NCI-H226 (cell line): Measurements from ENCODE around the gene GOLIM4.
"Not testable (repeated sequence)": the region's sequence is repeated elsewhere in the genome, so short reads cannot be mapped to it uniquely, and the experiment has no call there.

Source experiments
- DNase-seq: peaks from one replicate; pipeline ENCODE4 v3.0.0-alpha.2; 2015

GOLIM4 gene

DNA sequence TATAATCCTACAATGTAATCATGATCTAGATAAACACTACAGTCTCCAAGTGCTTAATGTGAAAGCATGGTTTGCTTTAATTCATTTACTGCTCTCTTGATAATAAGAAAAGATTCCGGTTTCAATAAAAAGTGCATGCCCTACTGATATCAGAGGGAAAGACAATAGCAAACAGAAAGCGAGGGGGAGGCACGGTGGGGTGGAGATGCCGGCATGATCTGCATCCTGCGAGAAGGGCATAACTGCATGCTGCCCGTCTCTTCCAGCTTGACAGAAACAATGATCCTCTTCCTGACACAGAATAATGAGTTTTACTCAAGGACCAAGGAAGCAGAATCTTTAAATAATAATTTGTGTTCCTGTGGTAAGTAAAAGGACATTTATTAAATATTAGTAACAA lies 51.7 kb downstream of the GOLIM4 start:
- no peak for DNase-seq

DNA sequence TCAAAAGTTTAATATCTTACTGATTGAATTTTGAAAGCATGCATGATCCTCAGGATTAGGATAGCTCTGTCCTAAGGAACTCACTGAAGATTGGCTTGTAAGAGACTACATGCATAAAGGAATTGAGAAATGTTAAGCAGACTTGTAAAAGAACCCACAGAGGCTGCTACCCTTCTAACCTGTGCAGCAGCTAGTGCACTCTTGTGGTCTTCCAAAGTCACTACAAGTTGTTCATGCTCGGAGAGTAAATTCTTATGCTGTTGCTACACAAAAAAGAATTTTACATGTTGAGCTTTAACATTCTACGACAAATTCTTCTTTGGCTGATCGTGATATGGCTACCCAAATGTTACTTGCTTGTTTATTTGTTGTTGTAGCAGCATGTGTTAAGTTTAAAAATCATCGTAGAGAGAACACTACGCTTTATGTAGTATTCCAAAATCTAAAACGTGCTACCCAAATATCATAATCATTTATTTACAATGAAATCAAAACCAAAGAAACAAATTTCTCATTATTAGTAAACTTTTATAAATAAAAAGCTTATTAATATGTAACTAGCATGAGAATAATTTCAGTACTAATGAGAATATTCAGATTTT lies 55.0 kb downstream of the GOLIM4 start:
- DNase-seq: peak; percentile 6

DNA sequence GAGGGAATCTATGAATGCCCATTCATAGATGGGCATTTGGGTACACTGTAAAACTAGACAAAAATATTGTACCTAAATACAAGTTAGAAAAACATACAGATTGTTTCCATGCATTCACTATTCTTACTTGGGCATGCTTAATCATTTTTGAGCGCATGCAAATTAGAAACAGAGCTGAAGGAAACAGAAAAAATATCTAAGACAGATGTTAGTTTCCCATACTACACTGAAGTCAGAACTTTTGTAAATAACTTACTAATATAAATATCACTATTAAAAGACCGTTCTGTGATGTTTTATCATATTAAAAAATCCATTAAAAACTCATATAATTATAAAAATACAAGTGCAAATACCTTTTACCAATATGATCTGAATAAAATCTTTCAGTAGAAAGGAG lies 58.7 kb downstream of the GOLIM4 start:
- DNase-seq: no peak

DNA sequence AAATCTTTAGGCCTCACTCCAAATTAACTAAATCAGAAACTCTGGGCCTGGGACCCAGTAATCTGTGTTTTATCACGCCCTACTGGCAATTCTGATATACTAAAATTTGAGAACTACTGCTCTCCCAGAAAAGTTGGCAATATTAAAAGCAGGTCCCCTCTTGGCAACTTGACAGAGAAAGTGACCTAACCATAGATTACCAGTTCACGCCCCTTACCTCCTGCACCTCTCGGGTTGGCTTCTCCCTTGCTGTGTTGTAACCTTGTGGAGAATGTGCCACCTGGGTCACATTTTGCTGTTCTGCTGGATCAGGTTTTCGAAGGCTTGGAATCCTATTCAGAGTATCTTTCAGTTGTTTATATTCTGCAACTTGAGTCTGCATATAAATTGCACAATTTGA lies 59.1 kb downstream of the GOLIM4 start:
- no peak for DNase-seq

DNA sequence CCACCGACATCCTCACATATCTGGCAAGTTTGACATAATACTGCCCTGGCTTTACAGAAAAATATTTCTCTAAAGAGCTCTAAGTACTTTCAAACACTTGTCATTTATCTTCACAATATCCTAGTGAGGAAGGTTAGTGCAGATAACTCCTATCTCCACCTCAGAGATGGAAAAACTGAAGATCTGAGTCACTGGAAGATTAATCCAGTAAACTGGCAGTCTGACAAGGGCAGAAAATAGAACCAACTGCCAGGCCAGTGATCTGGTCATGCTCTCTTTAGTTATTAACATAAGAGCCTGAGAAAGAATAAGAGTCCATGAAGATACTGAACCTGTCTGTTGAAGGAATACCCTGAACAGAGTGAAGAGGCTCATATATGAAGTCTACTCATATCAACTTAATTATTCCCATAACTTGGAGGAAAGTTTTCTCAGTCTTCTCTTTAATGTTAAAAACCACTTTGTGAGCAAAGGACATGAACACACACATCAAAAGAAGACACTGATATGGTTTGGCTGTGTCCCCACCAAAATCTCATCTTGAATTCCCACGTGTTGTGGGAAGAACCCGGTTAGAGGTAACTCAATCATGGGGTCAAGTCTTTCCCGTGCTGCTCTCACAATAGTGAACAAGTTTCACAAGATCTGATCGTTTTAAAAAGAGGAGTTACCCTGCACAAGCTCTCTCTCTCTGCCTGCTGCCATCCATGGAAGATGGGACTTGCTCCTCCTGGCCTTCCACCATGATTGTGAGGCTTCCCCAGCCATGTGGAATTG lies 61.4 kb downstream of the GOLIM4 start:
- DNase-seq: peak; percentile 70

DNA sequence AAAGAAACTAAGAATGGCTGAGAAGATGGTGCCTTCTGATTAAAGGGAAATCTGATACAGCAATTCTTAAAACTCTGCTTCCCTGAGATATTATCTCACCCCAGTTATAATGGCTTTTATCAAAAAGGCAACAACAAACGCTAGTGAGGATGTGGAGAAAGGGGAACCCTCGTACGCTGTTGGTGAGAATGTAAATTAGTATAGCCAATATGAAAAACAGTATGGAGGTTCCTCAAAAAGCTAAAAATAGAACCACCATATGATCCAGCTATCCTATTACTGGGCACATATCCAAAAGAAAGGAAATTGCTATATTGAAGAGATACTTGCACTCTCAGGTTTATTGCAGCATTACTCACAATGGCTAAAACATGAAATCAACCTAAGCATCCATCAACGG lies 65.1 kb downstream of the GOLIM4 start:
- no peak for DNase-seq

DNA sequence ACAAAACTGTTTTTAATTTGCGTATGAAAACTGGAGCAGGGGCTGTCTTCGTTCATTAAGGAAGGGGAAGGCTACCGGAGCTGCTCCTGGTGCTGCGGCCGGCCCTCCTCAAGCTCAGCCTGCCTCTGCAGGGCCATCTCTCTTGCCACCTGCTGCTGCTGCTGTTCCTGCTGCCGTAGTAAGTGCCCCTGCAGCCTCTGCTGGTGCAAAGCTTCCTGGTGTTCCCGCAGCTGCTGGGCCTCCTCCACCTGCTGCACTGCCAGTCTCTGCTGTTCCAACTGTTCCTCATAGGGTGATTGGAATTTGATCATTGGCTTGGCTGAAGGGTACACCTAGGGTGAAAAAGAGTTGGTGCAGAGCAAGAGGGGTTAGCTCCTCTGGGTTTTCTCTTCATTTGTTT lies 66.0 kb downstream of the GOLIM4 start:
- no peak for DNase-seq

DNA sequence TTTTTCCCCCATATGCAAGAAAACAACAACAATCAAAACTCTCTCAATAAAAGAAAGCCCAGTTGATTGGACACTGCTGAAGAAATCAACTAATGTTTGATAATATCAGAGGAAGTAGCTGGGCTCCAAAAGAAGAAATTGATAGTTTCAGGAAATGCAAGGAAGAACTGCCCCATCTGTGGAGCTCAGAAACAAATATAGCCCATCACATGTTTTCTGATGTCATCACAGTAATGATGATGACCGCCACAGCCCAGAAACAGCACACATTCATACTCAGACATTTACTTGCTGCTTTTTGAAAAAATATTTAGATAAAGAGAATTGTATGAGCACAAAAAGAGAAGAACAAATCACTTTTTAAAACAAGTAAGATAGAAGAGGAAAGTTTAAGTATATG lies 67.6 kb downstream of the GOLIM4 start:
- no peak for DNase-seq

DNA sequence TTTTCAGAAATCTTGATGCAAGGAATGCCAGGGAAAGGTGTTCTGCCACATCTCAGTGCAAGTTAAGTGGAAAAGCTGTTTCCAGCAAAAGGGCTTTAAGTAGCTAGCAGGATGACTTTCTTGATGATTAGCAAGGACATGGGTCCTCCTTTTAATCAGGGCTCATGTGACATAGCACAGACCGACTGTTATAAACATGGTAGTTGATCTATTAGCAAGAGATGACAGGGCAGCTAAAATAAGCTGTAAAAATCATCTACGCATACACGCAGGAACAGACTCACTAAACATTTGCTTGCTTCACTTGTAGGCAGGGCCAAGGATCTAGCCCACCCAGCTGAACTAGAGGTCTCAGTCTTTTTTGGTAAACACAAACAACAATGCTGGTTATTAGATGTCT lies 69.0 kb downstream of the GOLIM4 start:
- DNase-seq: no peak

DNA sequence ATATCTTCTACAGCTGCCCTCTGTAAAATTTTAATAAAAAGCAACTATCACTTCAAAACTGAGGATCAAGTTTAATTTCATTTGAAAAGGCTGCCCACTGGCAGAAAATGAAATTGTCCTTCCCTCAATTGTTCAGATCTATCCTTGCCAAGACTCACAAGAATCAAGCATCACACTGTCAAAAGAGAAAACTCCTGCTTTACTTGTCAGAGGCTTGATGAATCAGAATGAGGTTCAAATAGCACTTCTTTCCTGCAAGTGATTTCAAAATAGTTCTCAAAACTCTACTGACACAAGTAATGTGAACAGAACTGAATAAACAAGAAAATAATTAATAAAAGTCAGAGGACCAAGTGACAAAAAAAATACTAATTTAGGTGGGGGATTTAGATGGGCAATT lies 70.6 kb downstream of the GOLIM4 start:
- no peak for DNase-seq

DNA sequence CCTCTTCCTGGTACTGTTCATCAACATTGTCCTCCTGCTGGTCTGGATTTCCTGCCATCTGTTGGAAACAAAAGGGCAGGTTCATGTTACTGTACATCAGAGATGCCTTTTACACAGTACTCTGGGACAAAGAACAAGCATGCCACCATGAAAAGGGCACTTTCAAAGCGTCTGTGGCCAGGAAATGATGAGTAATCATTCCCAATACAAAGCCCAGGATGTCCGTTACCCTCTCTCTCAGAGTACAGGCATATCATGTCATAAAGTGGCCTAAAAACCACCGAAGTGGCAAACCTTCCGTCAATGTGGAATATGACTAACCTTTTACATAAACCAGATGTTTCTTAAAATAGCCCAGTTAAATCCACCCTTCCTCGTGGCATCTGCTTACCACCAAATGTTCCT lies 71.2 kb downstream of the GOLIM4 start:
- DNase-seq: no peak

DNA sequence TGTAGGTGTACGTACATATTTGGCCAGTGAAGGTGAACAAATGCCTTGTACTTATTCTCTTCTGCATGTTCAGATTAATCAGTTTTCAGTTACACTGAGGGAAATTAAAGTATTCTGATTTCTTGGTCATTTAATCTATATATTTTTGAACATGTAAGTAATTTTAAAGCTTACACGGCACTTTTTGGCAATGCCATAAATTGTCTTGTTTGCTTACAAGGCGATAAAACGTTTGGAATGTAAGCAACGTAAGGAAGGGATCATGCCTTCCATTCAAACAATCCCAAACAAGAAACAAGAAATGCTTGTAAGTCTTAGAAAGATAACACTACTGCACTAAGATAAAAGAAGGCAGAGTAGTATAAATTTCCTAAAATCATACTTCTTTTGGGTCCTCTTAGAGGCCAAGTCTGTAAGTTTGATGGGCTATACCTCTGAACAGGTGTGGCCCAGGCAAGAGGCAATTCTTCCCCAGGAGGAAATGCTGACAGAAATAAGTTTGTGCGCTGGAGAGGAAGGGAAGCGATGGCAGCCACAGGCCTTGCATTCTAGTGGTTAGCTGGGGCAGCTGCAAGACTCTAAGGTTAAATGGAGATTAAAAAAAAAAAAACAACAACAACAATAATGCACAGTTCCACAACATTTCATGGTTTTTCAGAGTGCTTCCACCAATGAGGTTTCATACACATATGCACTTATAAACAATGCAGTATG lies 73.8 kb downstream of the GOLIM4 start:
- DNase-seq: no peak

DNA sequence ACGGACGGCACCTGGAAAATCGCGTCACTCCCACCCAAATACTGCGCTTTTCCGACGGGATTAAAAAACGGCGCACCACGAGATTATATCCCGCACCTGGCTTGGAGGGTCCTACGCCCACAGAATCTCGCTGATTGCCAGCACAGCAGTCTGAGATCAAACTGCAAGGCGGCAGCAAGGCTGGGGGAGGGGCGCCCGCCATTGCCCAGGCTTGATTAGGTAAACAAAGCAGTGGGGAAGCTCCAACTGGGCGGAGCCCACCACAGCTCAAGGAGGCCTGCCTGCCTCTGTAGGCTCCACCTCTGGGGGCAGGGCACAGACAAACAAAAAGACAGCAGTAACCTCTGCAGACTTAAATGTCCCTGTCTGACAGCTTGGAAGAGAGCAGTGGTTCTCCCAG lies 84.4 kb downstream of the GOLIM4 start:
- DNase-seq: not testable (repeated sequence)

DNA sequence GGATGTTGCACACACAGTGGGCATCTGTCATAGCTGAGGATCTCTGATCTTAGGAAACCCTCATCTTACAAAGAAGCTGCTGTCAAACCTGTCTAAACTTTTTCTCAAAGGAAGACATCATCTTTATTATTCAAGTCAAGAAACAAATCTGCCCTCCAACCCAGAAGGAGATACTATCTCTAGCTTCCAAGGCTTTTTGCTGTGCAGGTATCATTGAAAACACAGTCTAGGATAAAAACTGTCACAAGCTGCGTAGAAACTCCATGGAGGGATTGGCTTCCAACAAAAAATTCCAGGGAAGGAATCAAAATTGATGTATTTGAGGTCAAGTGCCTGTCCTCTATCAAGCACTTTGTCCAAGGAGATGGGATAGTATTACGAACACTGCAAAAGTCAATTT lies 89.1 kb downstream of the GOLIM4 start:
- DNase-seq: no peak

DNA sequence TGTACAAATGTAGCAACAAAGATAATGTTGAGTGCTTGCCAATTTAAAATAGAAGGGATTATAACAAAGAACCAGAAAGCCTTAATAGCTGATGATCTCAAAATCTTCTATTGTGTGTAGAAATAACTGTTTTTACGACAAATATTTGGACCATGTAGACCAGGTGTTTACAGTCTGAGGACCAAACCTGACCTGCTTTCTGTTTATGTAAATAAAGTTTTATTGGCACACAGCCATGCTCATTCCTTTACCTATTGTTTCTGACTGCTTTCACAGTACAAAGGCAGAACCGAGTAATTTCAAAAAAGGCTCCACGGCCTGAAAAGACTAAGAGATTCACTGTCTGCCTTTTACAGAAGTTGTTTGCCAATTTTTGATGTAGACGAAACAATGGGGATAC lies 91.8 kb downstream of the GOLIM4 start:
- DNase-seq: no peak

DNA sequence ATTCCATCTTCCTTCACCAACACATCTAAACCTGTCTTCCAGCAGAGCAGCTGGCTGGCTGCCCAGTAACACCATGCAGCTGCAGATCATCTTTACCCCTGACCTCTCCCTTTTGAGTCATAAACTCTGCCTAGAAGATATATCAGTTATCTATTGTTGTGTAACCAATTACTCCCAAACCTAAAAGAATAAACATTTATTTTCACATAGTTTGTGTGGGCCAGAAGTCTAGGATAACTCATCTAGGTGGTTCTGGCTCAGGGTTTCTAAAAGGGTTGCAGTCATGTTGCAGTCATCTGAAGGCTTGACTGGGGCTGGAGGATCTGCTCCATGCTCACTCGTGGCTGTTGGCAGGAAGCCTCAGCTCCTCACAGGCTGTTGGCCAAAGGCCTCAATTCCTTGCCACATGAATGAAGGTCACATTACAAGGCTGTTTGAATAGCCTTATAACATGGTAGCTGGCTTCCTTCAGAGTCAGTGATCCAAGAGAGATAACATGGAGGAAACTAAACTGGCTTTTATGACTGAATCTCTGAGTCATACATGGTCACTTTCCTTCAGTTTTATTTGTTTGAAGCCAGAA lies 92.8 kb downstream of the GOLIM4 start:
- DNase-seq: peak; percentile 11

DNA sequence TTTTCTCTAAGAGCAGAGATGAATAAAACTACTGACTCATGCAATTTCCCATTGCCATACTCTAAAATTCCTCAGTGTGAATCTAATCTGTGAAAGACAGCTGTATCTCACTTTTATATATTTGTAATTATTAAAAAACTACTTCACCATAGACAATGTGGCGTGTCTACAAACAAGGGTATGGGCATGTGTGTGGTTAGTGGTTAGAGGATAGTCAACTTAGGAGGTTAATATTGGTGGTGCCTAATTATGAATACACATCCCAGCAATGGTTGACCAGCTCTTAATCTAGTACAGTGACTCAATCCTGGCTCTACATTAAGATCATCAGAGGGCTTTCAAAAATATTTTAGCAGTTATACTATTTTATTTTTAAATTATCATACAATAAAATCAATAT lies 94.5 kb downstream of the GOLIM4 start:
- no peak for DNase-seq

DNA sequence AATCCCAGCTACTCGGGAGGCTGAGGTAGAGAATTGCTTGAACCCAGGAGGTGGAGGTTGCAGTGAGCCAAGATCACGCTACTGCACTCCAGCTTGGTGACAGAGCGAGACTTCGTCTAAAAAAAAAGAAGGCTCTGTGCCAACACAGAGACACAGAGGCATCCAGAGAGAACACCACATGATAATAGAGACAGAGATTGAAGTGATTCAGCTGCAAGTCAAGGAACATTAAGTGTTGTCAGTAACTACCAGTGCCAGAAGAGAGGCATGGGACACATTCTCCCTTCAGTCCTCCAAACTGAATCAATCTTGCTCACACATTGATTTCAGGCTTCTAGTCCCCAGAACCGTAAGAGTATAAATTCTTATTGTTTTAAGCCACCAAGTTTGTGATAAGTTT lies 97.5 kb downstream of the GOLIM4 start:
- no peak for DNase-seq

DNA sequence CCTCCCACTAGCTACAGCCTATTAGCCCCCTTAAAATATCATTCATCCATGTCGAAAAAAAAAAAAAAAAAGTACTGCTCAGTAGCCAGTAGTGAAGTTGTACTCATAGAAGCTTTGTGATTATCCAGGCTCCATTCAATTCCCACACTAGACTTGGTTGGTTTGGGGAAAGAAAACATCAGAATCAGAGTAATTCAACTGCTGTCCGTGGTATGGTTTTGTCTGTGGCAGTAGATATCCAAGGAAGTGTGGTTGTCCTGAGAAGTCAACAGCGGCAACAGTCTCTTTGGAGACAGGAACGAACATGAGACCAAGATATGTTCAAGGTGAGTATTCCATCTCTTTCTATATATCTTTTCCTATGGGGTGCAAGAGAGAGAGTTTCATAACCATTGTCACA lies 99.2 kb downstream of the GOLIM4 start:
- no peak for DNase-seq

DNA sequence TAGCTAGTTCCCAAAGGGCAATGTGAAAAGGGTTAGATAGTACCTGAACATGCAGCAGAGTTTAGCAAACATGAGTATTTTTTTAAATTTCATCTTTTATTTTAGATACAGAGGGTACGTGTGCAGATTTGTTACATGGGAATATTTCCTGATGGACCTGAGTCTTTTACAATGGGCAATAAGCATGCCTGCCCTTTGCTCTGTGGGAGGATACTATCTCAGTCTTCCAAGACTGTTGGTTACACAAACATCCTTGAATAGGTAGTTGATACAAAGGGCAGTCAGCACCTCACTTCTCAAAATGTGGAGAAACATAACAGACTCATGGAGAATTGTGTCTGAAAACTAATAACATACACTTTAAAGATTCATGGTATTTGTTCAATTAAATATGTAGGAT lies 103.3 kb downstream of the GOLIM4 start:
- DNase-seq: no peak

DNA sequence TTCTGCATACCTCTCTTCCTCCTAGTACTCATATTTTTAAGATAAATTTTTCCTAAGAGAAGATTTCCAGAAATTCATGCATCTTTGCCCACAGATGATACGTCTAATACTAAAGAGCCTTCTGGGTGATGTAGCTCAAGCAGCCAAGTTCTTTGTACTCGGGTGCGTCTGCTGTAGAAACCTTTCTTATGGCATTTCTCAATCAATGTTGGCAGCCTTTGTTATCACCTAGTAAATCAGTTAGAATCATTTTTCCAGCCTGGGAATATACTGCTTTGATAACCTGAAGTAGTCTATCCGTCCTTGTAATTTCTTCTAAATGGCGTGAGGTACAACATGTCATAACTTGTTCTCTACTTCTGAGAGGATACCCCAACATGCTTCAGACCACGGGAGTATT lies 104.5 kb downstream of the GOLIM4 start:
- no peak for DNase-seq

DNA sequence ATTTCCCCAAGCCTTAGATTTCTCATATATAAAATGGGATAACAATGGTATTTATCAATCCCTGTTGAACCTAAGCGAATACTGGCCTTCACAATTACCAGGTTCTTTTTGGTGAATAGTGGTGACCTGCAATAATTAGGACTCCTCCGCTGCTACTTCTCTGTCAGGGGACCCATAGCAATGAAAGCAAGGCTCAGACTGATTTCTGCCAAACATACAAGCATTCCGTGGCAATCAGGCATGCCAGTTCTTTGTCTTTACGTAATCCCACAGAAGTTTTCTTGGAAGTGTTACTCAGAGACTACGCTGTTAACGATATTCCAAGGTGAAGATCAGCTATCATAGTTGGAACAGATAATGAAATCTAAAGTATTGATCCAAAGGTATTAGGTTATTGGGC lies 105.7 kb downstream of the GOLIM4 start:
- no peak for DNase-seq

DNA sequence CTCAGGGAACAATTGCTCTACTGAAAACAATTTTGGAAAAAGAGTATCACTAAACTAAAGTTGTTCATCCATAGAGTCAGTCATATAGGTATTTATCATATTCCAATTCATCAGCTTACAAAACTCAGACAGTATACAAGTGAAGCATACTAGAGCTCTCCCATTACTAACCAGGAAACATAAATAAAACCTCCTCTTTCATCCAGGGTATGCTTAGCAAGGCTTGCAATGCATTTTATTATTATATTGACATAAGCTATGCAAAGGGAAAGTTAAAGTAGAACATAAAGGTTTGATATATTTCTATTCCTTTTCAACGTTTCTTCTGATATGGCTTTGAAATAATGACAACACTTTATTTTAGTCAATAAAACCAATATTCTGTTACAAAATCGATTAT lies 106.7 kb downstream of the GOLIM4 start:
- no peak for DNase-seq

DNA sequence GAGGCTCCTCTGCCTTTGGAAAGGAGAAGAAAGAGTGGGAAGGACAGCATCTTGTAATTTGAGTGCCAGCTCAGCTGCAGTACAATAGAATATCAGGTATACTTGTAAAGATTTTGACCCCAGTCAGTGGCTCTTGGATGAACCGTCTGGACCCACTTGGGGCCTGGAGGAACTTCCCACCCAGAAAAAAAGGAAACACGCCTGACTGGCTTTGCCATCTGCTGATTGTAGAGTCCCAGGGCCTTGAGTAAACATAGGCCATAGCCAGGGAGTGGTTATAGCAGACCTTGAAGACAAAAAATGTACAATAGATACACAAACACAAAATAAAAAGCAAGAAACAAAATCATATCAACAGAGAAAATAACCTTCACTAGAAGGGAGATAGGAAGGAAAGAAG lies 112.1 kb downstream of the GOLIM4 start:
- DNase-seq: no peak
